Measurements from ENCODE around the gene CACNA1D.

The CACNA1D gene

DNA sequence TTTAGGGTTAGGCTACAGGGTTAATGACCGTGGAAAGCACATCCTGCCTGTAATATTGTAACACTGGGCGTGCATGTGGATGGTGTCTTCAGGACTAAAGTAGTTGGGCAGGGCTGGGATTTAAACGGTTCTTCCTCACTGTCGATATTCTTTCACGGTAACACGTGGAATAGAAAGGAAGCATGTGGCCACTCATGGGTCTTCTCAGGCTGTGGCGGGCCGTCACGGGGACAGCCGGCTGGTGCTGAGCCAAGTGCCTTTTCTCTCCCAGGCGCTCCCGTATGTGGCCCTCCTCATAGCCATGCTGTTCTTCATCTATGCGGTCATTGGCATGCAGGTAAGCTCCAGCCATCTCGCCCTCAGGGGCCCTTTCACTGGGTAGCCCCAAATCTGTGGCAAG is 278.2 kb downstream of the CACNA1D start:
- H2BK5ac ChIP-seq (ENCODE audit: low read length), result no peak overlapping the region
- H3K4me3 ChIP-seq (ENCODE audit: low read length in 2 of 2), result no peak overlapping the region
- H3K9me3 ChIP-seq (replicated peaks in 1 of 2; ENCODE audit: control insufficient read depth in 2 of 2, insufficient read depth in 1 of 2, low read depth in 1 of 2, low read length in 2 of 2), result no peaks in the 10 kb centered on the region
- H4K91ac ChIP-seq (ENCODE audit: low read depth, low read length, poor library complexity), result no peak overlapping the region
- no peak overlapping the region for H2BK120ac ChIP-seq (ENCODE audit: low read depth, low read length)
- no peaks in the 10 kb centered on the region for H3K79me1 ChIP-seq (ENCODE audit: low read depth, low read length)
- no peak for DNase-seq (ENCODE audit: low spot score)
- no peak overlapping the region for H4K8ac ChIP-seq (ENCODE audit: low read depth, low read length)
- no peak overlapping the region for H3K9ac ChIP-seq (ENCODE audit: low read depth, low read length, poor library complexity)
- no CpG with 5 or more reads among the region's 14 CpGs for WGBS, 2 donors (ENCODE audit: extremely low coverage in 2 of 2, insufficient read length in 2 of 2, insufficient replicate concordance in 1 of 2)
- H3K27me3 ChIP-seq (ENCODE audit: control insufficient read depth in 3 of 3, insufficient read depth in 3 of 3, low read depth in 1 of 3, low read length in 3 of 3), result no peaks in the 10 kb centered on the region
- H3K27ac ChIP-seq (replicated peaks; ENCODE audit: low read length), result no peak overlapping the region
- peaks cover 3 to 16% of the 10 kb centered on the region in 2 donors for H3K4me1 ChIP-seq (ENCODE audit: control insufficient read depth in 2 of 2, insufficient read depth in 1 of 2, low read depth in 1 of 2, low read length in 2 of 2)
- no peak overlapping the region for H3K23ac ChIP-seq (ENCODE audit: low read depth, low read length, poor library complexity)
- H2AK5ac ChIP-seq (ENCODE audit: low read depth, low read length), result no peak overlapping the region
- no peak overlapping the region for H2BK15ac ChIP-seq (ENCODE audit: low read length)
- H3K14ac ChIP-seq (ENCODE audit: low read length), result no peak overlapping the region
- no peaks in the 10 kb centered on the region for H3K36me3 ChIP-seq (replicated peaks in 1 of 2; ENCODE audit: control insufficient read depth in 2 of 2, insufficient read depth in 2 of 2, low read length in 2 of 2)
- no peak overlapping the region for H3K4me2 ChIP-seq (ENCODE audit: insufficient read depth, low read length, poor library complexity, severe bottlenecking)
- no peak overlapping the region for H2BK12ac ChIP-seq (ENCODE audit: low read length)
- no peak overlapping the region for H3K4ac ChIP-seq (ENCODE audit: low read length)
- H2AFZ ChIP-seq (ENCODE audit: low read length), result no peak overlapping the region
- H3K18ac ChIP-seq (ENCODE audit: low read length), result peak overlapping the region; percentile 30

DNA sequence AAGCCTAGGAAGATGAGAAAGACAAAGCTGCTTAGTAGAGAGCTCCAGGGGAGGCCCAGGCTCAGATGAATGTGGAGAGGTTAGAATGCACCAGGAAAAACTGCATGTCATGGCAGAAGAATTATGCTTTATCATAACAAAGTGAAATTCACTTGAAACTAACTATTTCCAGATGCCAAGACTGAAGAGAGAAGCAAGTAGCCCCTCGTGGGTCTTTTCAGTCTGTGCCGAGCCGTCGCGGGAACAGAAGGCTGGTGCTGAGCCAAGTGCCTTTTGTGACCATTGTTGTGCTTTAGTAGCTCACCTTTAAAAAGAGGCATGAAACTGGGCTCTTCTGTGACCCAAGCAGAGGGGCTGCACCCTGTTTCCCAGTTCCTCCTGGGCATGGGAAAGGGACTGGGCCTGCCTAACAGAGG is 278.6 kb downstream of the CACNA1D start:
- Histone ChIP-seq H4K91ac (ENCODE audit: low read depth, low read length, poor library complexity) (no peak overlapping the region), H3K27me3 (ENCODE audit: control insufficient read depth in 3 of 3, insufficient read depth in 3 of 3, low read depth in 1 of 3, low read length in 3 of 3) (no peaks in the 10 kb centered on the region), H2AFZ (ENCODE audit: low read length) (no peak overlapping the region), H3K18ac (ENCODE audit: low read length) (peak overlapping the region; percentile 30), H2AK5ac (ENCODE audit: low read depth, low read length) (no peak overlapping the region), H3K4ac (ENCODE audit: low read length) (no peak overlapping the region), H3K14ac (ENCODE audit: low read length) (no peak overlapping the region), H4K8ac (ENCODE audit: low read depth, low read length) (no peak overlapping the region), H3K9me3 (replicated peaks in 1 of 2; ENCODE audit: control insufficient read depth in 2 of 2, insufficient read depth in 1 of 2, low read depth in 1 of 2, low read length in 2 of 2) (no peaks in the 10 kb centered on the region), H3K27ac (replicated peaks; ENCODE audit: low read length) (no peak overlapping the region), H2BK5ac (ENCODE audit: low read length) (no peak overlapping the region), H3K4me2 (ENCODE audit: insufficient read depth, low read length, poor library complexity, severe bottlenecking) (no peak overlapping the region), H3K36me3 (replicated peaks in 1 of 2; ENCODE audit: control insufficient read depth in 2 of 2, insufficient read depth in 2 of 2, low read length in 2 of 2) (no peaks in the 10 kb centered on the region), H3K23ac (ENCODE audit: low read depth, low read length, poor library complexity) (no peak overlapping the region), H3K4me1 (ENCODE audit: control insufficient read depth in 2 of 2, insufficient read depth in 1 of 2, low read depth in 1 of 2, low read length in 2 of 2) (peaks cover 3 to 16% of the 10 kb centered on the region in 2 donors), H3K4me3 (ENCODE audit: low read length in 2 of 2) (no peak overlapping the region), H3K9ac (ENCODE audit: low read depth, low read length, poor library complexity) (no peak overlapping the region), H3K79me1 (ENCODE audit: low read depth, low read length) (no peaks in the 10 kb centered on the region), H2BK12ac (ENCODE audit: low read length) (no peak overlapping the region), H2BK120ac (ENCODE audit: low read depth, low read length) (no peak overlapping the region), H2BK15ac (ENCODE audit: low read length) (no peak overlapping the region)
- WGBS, 2 donors (ENCODE audit: extremely low coverage in 2 of 2, insufficient read length in 2 of 2, insufficient replicate concordance in 1 of 2), result no CpG with 5 or more reads among the region's 5 CpGs
- no peak for DNase-seq (ENCODE audit: low spot score)

DNA sequence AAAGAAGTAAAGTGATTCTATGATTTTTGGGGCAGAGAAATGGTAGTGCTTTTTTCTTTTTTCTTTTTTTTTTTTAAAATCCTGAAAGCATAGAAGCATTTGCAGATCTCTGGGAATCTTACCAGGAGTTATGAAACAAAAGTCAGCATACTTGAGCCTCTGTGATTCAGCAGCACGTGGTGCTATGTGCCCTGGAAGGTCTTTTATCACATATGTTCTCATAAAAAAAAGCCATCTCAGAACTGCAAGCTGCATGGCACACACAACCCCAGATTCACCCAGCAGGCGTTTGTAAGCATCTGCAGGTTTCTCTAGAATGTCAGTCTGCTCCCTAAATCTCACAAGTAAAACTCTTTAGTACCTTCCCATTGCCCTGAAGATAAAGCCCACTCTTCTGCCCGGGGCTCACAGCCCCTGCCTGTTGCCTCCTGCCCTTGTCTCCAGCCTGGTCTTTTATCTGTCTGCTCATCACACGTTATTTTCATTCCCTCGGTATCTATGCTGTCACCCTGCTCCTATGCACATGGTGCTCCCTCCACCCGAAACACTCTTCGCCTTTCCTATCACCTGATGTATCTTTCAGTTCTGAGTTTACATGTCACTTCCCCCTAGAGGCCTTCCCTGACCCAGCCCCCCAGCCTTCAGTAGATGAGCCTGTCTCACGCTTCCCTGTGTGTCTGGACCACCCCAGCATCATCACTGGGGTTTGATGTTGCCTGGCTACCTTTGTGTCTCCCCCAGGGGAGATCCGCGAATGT is 279.4 kb downstream of the CACNA1D start:
- Histone ChIP-seq H3K79me1 (ENCODE audit: low read depth, low read length) (no peaks in the 10 kb centered on the region), H3K9me3 (replicated peaks in 1 of 2; ENCODE audit: control insufficient read depth in 2 of 2, insufficient read depth in 1 of 2, low read depth in 1 of 2, low read length in 2 of 2) (no peaks in the 10 kb centered on the region), H3K4me1 (ENCODE audit: control insufficient read depth in 2 of 2, insufficient read depth in 1 of 2, low read depth in 1 of 2, low read length in 2 of 2) (peaks cover 3 to 16% of the 10 kb centered on the region in 2 donors), H2BK12ac (ENCODE audit: low read length) (no peak overlapping the region), H2AK5ac (ENCODE audit: low read depth, low read length) (no peak overlapping the region), H4K8ac (ENCODE audit: low read depth, low read length) (no peak overlapping the region), H3K14ac (ENCODE audit: low read length) (peak overlapping the region; percentile 11), H3K18ac (ENCODE audit: low read length) (no peak overlapping the region), H3K27me3 (ENCODE audit: control insufficient read depth in 3 of 3, insufficient read depth in 3 of 3, low read depth in 1 of 3, low read length in 3 of 3) (no peaks in the 10 kb centered on the region), H3K4me3 (ENCODE audit: low read length in 2 of 2) (peak overlapping the region in 1 of 2 donors; percentile 0), H3K4ac (ENCODE audit: low read length) (no peak overlapping the region), H2BK120ac (ENCODE audit: low read depth, low read length) (no peak overlapping the region), H2AFZ (ENCODE audit: low read length) (no peak overlapping the region), H2BK5ac (ENCODE audit: low read length) (no peak overlapping the region), H3K23ac (ENCODE audit: low read depth, low read length, poor library complexity) (no peak overlapping the region), H3K36me3 (replicated peaks in 1 of 2; ENCODE audit: control insufficient read depth in 2 of 2, insufficient read depth in 2 of 2, low read length in 2 of 2) (no peaks in the 10 kb centered on the region), H2BK15ac (ENCODE audit: low read length) (no peak overlapping the region), H4K91ac (ENCODE audit: low read depth, low read length, poor library complexity) (no peak overlapping the region), H3K4me2 (ENCODE audit: insufficient read depth, low read length, poor library complexity, severe bottlenecking) (no peak overlapping the region), H3K9ac (ENCODE audit: low read depth, low read length, poor library complexity) (no peak overlapping the region), H3K27ac (replicated peaks; ENCODE audit: low read length) (no peak overlapping the region)
- no CpG with 5 or more reads among the region's 10 CpGs for WGBS, 2 donors (ENCODE audit: extremely low coverage in 2 of 2, insufficient read length in 2 of 2, insufficient replicate concordance in 1 of 2)
- DNase-seq (ENCODE audit: low spot score), result no peak

DNA sequence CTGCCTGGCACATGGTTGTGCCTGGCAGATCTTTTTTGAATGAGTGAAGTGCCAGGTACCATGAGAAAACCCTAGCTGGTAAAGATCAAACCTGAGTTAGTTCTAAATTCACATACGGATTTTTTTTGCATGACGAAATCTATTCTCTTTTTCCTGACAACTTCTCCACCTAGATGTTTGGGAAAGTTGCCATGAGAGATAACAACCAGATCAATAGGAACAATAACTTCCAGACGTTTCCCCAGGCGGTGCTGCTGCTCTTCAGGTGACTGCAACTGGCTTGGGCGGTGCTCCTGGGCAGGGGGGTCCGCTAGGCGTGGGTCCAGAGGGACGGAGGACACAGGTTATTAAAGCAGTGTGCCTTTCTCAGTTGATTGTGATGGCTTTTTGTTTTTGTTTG is 280.0 kb downstream of the CACNA1D start:
- H3K14ac ChIP-seq (ENCODE audit: low read length), result peak overlapping the region; percentile 11
- WGBS, 2 donors (ENCODE audit: extremely low coverage in 2 of 2, insufficient read length in 2 of 2, insufficient replicate concordance in 1 of 2), result no CpG with 5 or more reads among the region's 8 CpGs
- peaks cover 3 to 13% of the 10 kb centered on the region in 2 donors for H3K4me1 ChIP-seq (ENCODE audit: control insufficient read depth in 2 of 2, insufficient read depth in 1 of 2, low read depth in 1 of 2, low read length in 2 of 2)
- H3K27me3 ChIP-seq (ENCODE audit: control insufficient read depth in 3 of 3, insufficient read depth in 3 of 3, low read depth in 1 of 3, low read length in 3 of 3), result no peaks in the 10 kb centered on the region
- no peak overlapping the region for H3K27ac ChIP-seq (replicated peaks; ENCODE audit: low read length)
- no peak overlapping the region for H2AFZ ChIP-seq (ENCODE audit: low read length)
- H3K9ac ChIP-seq (ENCODE audit: low read depth, low read length, poor library complexity), result no peak overlapping the region
- no peak overlapping the region for H3K4me3 ChIP-seq (ENCODE audit: low read length in 2 of 2)
- no peak overlapping the region for H4K8ac ChIP-seq (ENCODE audit: low read depth, low read length)
- H3K79me1 ChIP-seq (ENCODE audit: low read depth, low read length), result no peaks in the 10 kb centered on the region
- H3K36me3 ChIP-seq (replicated peaks in 1 of 2; ENCODE audit: control insufficient read depth in 2 of 2, insufficient read depth in 2 of 2, low read length in 2 of 2), result no peaks in the 10 kb centered on the region
- H2BK12ac ChIP-seq (ENCODE audit: low read length), result no peak overlapping the region
- H2BK5ac ChIP-seq (ENCODE audit: low read length), result no peak overlapping the region
- H2BK15ac ChIP-seq (ENCODE audit: low read length), result no peak overlapping the region
- no peak overlapping the region for H4K91ac ChIP-seq (ENCODE audit: low read depth, low read length, poor library complexity)
- H3K4me2 ChIP-seq (ENCODE audit: insufficient read depth, low read length, poor library complexity, severe bottlenecking), result no peak overlapping the region
- no peak overlapping the region for H2AK5ac ChIP-seq (ENCODE audit: low read depth, low read length)
- H3K23ac ChIP-seq (ENCODE audit: low read depth, low read length, poor library complexity), result no peak overlapping the region
- no peaks in the 10 kb centered on the region for H3K9me3 ChIP-seq (replicated peaks in 1 of 2; ENCODE audit: control insufficient read depth in 2 of 2, insufficient read depth in 1 of 2, low read depth in 1 of 2, low read length in 2 of 2)
- no peak overlapping the region for H3K18ac ChIP-seq (ENCODE audit: low read length)
- DNase-seq (ENCODE audit: low spot score), result no peak
- H2BK120ac ChIP-seq (ENCODE audit: low read depth, low read length), result no peak overlapping the region
- no peak overlapping the region for H3K4ac ChIP-seq (ENCODE audit: low read length)

Data from neuronal stem cell (in vitro differentiated cells).